Gastroesophageal sphincter (tissue), 3 donors: Measurements from ENCODE around the gene UBE2O.

ENCODE experiments used
- CTCF ChIP-seq, 4 experiments: fragments of 200-600 bp in 2 of 4; fragments of 450-650 bp in 2 of 4; sonication (generic) in 1 of 4; IDR thresholded peaks; one replicate each; pipeline ENCODE4 v1.5.1; 2017 to 2019; ENCODE audit warnings: antibody characterized with exemption in 4 of 4, mild to moderate bottlenecking in 2 of 4, moderate library complexity in 2 of 4
- POLR2A ChIP-seq, 2 donors: fragments of 450-650 bp; IDR thresholded peaks; one replicate each; pipeline ENCODE4 v1.6.1; 2017; ENCODE audit warnings: antibody characterized with exemption in 2 of 2, mild to moderate bottlenecking in 2 of 2, moderate library complexity in 1 of 2

GRCh38 chr17:76376318-76377133 lies 76.4 kb downstream of the UBE2O start:
- TF ChIP-seq CTCF (IDR thresholded peaks at IDR 0.05) (no peak), POLR2A (IDR thresholded peaks at IDR 0.05) (no peak)
